Duodenal mucosa (tissue), 2 donors: ENCODE data around the gene CYTH2.

Experiments used
- H3K27ac ChIP-seq: one replicate; pipeline ENCODE4 v1.7.0; 2013; ENCODE audit warnings: low read depth, low read length
- H3K27me3 ChIP-seq, 2 donors: one replicate each; pipeline ENCODE4 v1.7.0; 2013; ENCODE audit warnings: low read length in 2 of 2, control low read depth in 1 of 2; ENCODE audit not compliant: insufficient read depth in 2 of 2, control insufficient read depth in 1 of 2
- H3K36me3 ChIP-seq, 2 donors: one replicate each; pipeline ENCODE4 v1.7.0; 2013; ENCODE audit warnings: low read length in 2 of 2, control low read depth in 1 of 2; ENCODE audit not compliant: insufficient read depth in 2 of 2, control insufficient read depth in 1 of 2
- H3K4me1 ChIP-seq, 2 donors: one replicate each; pipeline ENCODE4 v1.7.0; 2013; ENCODE audit warnings: low read length in 2 of 2, control low read depth in 1 of 2; ENCODE audit not compliant: insufficient read depth in 2 of 2, control insufficient read depth in 1 of 2
- H3K4me3 ChIP-seq, 2 donors: one replicate each; pipeline ENCODE4 v1.7.0; 2013; ENCODE audit warnings: low read length in 2 of 2, low read depth in 1 of 2
- H3K9ac ChIP-seq, 2 donors: one replicate each; pipeline ENCODE4 v1.7.0; 2013; ENCODE audit warnings: low read length in 2 of 2, low read depth in 1 of 2
- H3K9me3 ChIP-seq, 2 donors: one replicate each; pipeline ENCODE4 v1.7.0; 2013; ENCODE audit warnings: low read length in 2 of 2, control low read depth in 1 of 2; ENCODE audit not compliant: control insufficient read depth in 1 of 2

Gene CYTH2, protein sequence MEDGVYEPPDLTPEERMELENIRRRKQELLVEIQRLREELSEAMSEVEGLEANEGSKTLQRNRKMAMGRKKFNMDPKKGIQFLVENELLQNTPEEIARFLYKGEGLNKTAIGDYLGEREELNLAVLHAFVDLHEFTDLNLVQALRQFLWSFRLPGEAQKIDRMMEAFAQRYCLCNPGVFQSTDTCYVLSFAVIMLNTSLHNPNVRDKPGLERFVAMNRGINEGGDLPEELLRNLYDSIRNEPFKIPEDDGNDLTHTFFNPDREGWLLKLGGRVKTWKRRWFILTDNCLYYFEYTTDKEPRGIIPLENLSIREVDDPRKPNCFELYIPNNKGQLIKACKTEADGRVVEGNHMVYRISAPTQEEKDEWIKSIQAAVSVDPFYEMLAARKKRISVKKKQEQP

DNA sequence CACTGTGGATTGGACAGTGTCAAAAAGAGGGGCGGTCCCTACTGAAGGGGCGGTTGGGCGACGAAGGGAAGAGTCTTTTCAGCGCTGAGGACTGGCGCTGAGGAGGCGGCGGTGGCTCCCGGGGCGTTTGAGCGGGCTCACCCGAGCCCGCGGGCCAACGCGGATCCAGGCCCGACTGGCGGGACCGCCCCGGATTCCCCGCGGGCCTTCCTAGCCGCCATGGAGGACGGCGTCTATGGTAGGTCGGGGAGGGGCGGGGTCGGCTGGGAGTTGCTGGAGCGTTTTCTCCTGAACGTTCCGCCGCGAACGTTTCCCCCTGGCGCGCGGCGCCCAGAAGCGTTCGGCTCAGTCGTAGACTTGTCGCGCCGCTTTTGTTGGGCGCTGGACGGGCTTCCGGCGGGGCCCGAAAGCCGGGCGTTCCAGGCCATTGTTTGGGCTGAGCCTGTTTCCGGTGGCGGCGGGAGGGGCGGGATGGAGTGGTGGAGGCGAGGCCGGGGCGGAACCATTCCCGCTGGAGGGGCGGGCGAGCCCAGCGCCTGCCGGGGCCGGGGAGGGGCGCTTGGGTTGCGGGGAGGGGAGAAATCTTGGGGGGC, at the start of gene CYTH2:
Gene CYTH2, plus strand, starts transcription at position 81 of the 593 bp plus-strand sequence. Its CDS starts 139 bp downstream, at position 220.
- Histone ChIP-seq H3K27me3 (no peaks in the 10 kb centered on the region), H3K36me3 (peaks cover 24 to 43% of the 10 kb centered on the region in 2 donors), H3K9me3 (no peaks in the 10 kb centered on the region), H3K9ac (peak within 1 kb of the TSS; percentile 76 to 90), H3K27ac (peak within 1 kb of the TSS; percentile 96), H3K4me3 (peak within 1 kb of the TSS; percentile 74 to 87), H3K4me1 (peaks cover 7 to 19% of the 10 kb centered on the region in 2 donors)

DNA sequence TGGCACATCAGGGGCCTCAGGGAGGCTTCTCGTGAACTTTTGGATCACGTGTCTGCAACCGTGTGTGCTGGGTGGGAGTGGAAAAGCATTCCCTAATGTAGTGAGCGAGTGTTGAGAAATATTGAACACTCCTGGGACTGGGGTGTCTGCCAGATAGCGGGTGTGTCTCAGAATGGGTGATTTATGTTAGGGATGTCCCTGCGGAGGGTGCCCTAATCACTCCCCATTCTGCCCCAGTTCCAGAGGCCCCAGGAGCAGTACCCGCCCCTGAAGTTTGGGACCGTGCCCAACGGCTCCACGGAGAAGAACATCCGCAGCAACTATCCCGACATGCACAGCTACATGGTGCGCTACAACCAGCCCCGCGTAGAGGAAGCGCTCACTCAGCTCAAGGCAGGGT, 47.6 kb upstream of the CYTH2 start:
- Histone ChIP-seq H3K27ac (no peak overlapping the region), H3K9me3 (no peaks in the 10 kb centered on the region), H3K4me1 (peaks cover 0 to 4% of the 10 kb centered on the region in 2 donors), H3K9ac (no peak overlapping the region), H3K4me3 (no peak overlapping the region), H3K27me3 (peaks cover 0 to 6% of the 10 kb centered on the region in 2 donors), H3K36me3 (no peaks in the 10 kb centered on the region)

DNA sequence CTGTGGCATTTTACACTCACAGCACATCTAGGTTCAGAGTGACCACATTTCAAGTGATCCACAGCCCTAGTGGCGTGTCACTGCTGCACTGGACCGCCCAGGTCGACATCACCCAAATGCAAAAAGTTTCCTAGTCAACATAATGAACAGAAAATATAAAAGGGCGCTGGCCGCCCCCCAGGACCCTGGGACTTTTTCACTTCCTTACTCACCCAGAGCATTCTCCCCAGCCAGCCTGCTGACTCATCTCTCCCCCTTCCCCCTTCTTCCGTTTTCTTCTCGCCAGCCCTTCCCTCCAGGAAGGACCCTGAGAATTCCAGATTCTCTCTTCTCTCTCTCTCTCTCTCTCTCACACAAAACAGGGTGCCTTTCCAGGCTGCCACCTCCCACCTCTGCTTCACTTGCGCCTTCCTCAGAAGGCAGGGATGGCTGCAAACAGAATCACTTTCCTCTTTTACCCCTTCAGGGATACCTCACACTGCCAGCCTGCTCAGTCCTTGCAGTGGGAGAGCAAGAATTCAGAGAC, 44.4 kb upstream of the CYTH2 start:
- H3K27ac ChIP-seq, result no peak overlapping the region
- no peaks in the 10 kb centered on the region for H3K27me3 ChIP-seq
- no peaks in the 10 kb centered on the region for H3K36me3 ChIP-seq
- no peak overlapping the region for H3K4me3 ChIP-seq
- no peaks in the 10 kb centered on the region for H3K4me1 ChIP-seq
- no peak overlapping the region for H3K9ac ChIP-seq
- H3K9me3 ChIP-seq, result no peaks in the 10 kb centered on the region

DNA sequence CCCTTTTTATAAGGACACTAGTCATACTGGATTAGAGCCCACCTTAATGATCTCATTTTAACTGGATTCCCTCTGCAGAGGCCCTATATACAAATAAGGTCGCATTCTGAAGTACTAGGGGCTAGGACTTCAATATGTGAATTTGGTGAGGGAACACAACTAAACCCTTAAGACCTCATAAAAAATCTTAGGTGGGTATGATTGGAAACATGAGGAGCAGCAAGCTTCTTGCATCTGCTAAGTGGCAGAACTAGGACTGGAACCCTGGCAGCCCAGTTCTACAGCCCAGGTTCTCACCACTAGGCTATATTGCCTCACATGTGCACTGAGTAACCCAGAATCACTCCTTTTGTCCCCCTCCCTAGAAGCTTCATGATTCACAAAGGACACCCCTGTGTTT, 40.5 kb upstream of the CYTH2 start:
- no peaks in the 10 kb centered on the region for H3K27me3 ChIP-seq
- no peak overlapping the region for H3K27ac ChIP-seq
- no peaks in the 10 kb centered on the region for H3K9me3 ChIP-seq
- no peak overlapping the region for H3K4me3 ChIP-seq
- H3K36me3 ChIP-seq, result no peaks in the 10 kb centered on the region
- no peaks in the 10 kb centered on the region for H3K4me1 ChIP-seq
- H3K9ac ChIP-seq, result no peak overlapping the region

DNA sequence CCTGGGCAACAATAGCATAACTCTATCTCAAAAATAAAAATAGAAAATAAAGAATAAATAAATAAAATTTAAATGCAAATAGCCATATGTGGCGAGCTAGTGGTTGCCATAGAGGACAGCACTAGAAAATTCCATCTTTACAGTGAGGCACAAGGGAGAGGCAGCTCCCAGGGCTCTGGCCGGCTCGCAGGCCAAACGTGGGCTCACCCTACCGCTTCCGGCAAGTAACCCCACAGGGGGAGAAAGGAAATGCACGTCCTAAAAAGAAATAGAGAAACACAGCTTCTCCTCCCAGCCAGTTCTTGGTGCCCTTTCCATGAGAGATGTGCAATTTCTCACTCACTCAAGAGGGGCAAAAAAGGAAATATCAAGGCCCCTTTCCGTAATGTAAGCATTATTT, 35.8 kb upstream of the CYTH2 start:
- Histone ChIP-seq H3K27ac (no peak overlapping the region), H3K9me3 (no peaks in the 10 kb centered on the region), H3K9ac (no peak overlapping the region), H3K27me3 (no peaks in the 10 kb centered on the region), H3K36me3 (no peaks in the 10 kb centered on the region), H3K4me1 (no peaks in the 10 kb centered on the region), H3K4me3 (no peak overlapping the region)

DNA sequence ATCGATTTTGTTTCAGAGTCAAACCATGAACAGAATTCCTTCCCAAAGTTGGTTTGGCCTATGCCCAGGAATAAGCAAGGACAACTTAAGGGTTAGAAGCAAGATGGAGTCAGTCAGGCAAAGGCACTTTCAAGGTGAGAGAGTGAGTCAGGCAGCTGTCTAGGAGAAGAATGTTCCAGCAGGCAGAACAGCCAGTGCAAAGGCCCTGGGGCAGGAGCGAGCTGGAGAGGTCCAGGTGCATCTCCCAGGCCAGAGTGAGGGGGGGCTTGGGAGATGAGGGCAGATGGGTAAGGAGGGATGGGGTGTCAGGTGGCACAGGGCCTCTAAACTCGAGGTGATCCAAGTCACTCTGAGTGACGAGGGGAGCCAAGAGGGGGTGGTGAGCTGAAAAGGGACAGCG, 32.6 kb upstream of the CYTH2 start:
- H3K4me1 ChIP-seq, result no peaks in the 10 kb centered on the region
- H3K27me3 ChIP-seq, result peaks cover 3% of the 10 kb centered on the region in 2 donors
- H3K4me3 ChIP-seq, result no peak overlapping the region
- no peak overlapping the region for H3K9ac ChIP-seq
- no peak overlapping the region for H3K27ac ChIP-seq
- H3K9me3 ChIP-seq, result no peaks in the 10 kb centered on the region
- no peaks in the 10 kb centered on the region for H3K36me3 ChIP-seq

DNA sequence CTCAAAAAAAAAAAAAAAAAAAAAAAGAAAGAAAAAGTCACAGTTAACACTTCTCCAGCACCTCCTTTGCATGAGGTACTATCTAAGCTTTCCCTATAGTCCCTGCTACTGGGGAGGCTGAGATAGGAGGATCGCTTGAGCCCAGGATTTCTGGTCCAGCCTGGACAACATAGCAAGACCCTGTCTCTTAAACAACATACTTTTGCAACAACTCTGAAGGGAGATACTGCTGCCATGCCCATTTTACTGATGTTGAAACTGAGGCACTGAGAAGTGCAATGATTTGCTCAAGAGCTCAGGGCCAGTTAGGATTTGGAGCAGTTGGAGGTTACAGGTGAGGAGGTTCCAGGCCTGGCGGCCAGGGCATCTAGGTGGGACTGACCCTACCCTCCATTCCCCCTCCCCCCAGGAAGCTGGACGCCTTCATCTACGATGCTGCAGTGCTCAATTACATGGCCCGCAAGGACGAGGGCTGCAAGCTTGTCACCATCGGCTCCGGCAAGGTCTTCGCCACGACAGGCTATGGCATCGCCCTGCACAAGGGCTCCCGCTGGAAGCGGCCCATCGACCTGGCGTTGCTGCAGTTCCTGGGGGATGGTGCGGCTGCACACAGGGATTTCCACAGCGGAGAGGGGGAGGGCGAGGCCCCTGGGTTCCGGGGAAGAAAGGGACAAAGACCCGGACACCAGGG, 27.7 kb upstream of the CYTH2 start:
- Histone ChIP-seq H3K4me1 (peaks cover 8 to 19% of the 10 kb centered on the region in 2 donors), H3K27me3 (peaks cover 22 to 23% of the 10 kb centered on the region in 2 donors), H3K27ac (no peak overlapping the region), H3K9me3 (no peaks in the 10 kb centered on the region), H3K4me3 (no peak overlapping the region), H3K36me3 (no peaks in the 10 kb centered on the region), H3K9ac (no peak overlapping the region)

DNA sequence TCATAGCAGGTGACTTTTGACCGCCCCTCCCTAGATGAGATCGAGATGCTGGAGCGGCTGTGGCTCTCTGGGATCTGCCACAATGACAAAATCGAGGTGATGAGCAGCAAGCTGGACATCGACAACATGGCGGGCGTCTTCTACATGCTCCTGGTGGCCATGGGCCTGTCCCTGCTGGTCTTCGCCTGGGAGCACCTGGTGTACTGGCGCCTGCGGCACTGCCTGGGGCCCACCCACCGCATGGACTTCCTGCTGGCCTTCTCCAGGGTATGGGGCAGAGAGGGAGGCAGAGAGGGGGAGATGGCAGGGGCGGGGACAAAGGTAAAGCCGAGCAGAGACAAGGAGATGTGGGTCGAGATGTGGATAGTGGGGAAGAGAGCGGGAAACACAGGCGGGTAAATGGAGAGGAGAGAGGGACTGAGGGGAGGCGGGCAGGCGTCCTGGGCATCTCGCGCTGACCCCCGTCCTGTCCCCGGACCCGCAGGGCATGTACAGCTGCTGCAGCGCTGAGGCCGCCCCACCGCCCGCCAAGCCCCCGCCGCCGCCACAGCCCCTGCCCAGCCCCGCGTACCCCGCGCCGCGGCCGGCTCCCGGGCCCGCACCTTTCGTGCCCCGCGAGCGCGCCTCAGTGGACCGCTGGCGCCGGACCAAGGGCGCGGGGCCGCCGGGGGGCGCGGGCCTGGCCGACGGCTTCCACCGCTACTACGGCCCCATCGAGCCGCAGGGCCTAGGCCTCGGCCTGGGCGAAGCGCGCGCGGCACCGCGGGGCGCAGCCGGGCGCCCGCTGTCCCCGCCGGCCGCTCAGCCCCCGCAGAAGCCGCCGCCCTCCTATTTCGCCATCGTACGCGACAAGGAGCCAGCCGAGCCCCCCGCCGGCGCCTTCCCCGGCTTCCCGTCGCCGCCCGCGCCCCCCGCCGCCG, 26.8 kb upstream of the CYTH2 start:
- peaks cover 12 to 22% of the 10 kb centered on the region in 2 donors for H3K4me1 ChIP-seq
- no peak overlapping the region for H3K4me3 ChIP-seq
- no peaks in the 10 kb centered on the region for H3K9me3 ChIP-seq
- H3K9ac ChIP-seq, result no peak overlapping the region
- H3K27me3 ChIP-seq, result peaks cover 22 to 23% of the 10 kb centered on the region in 2 donors
- peaks cover 0 to 2% of the 10 kb centered on the region in 2 donors for H3K36me3 ChIP-seq
- H3K27ac ChIP-seq, result no peak overlapping the region

DNA sequence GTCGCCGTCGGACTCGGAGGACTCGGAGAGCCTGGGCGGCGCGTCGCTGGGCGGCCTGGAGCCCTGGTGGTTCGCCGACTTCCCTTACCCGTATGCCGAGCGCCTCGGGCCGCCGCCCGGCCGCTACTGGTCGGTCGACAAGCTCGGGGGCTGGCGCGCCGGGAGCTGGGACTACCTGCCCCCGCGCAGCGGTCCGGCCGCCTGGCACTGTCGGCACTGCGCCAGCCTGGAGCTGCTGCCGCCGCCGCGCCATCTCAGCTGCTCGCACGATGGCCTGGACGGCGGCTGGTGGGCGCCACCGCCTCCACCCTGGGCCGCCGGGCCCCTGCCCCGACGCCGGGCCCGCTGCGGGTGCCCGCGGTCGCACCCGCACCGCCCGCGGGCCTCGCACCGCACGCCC, 25.9 kb upstream of the CYTH2 start:
- Histone ChIP-seq H3K27ac (no peak overlapping the region), H3K36me3 (peaks cover 1 to 11% of the 10 kb centered on the region in 2 donors), H3K9me3 (no peaks in the 10 kb centered on the region), H3K27me3 (peaks cover 22 to 23% of the 10 kb centered on the region in 2 donors), H3K4me3 (no peak overlapping the region), H3K4me1 (peaks cover 12 to 22% of the 10 kb centered on the region in 2 donors), H3K9ac (no peak overlapping the region)
